GM18858 (cell line): ENCODE results near the gene NLN.
A peak's percentile ranks its signal among the peaks of the same experiment; 100 is the strongest.
"Not testable (repeated sequence)": the region's sequence is repeated elsewhere in the genome, so short reads cannot be mapped to it uniquely, and the experiment has no call there.

Source experiments
- ATAC-seq: cut with Tn5 transposase; IDR thresholded peaks from one replicate; pipeline ENCODE4 v1.9.1; 2021; ENCODE audit not compliant: unreplicated experiment

The NLN gene

DNA sequence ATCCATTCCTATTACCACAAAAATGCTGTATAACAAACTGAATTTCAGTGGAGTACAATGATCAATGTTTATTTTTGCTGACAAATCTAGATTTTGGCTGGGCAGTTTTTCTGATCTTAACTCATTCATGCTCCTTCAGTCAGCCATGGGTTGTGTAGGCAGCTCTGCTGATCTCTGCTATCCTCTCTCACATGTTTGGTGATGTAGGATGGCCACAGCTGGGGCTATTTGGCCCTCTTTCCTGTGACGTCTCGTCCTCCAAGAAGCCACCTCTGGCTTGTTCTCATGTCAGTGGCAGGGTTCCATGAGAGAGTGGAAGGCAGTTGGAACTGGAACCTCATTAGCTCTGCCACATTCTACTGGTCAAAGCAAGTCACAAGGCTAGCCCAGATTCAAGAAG, 8.9 kb downstream of the NLN start:
- ATAC-seq = no peak

- not testable (repeated sequence) for ATAC-seq
Observed at GRCh38 chr5:65732046-65732445, 10.0 kb downstream of the NLN start.

DNA sequence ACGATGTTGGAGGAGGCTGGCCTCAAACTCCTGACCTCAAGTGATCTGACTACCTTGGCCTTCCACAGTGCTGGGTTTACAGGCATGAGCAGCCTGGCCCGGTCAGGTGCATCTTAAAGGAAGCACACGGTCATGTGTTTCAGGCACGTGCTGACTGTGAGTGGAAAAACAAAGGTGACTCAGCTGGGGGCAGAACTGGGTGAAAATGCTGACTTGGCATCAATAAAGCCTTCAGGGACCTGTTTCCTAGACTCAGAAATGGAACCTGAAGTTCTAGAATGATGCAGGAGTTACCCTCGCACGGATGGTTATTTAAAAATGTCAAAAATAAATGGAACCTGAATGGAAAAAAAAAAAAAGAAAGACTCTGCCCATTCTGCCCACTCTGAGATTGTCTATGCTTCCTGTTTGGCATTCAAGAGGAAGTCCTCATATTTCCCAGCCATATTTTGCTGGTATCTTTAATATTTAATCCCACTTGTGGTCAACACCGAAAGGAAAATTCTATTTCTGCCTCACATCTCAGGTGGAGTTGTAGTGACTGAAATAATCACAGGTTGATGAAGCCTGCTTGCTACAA, 12.3 kb downstream of the NLN start:
- not testable (repeated sequence) for ATAC-seq

- ATAC-seq = no peak
Observed at GRCh38 chr5:65734921-65735320, 12.9 kb downstream of the NLN start.

DNA sequence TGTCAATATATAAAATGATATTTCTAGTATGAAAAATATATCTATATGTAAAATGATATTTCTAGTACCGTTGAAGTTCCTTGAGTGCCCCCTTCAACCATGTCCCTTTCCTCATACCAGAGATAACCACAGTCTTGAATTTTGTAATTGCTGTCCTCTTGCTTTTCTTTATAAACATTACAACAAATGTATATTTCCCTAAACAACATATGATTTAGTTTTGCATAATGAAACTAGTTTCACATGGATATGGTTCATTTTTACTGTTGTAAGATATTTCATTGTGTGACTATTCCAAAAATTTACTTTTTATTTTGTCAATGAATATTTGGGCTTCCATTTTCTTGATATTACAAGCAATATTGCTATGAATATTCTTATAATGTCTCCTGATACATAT, 14.0 kb downstream of the NLN start:
- ATAC-seq = no peak

- ATAC-seq = no peak
Observed at GRCh38 chr5:65737842-65738241, 15.8 kb downstream of the NLN start.

DNA sequence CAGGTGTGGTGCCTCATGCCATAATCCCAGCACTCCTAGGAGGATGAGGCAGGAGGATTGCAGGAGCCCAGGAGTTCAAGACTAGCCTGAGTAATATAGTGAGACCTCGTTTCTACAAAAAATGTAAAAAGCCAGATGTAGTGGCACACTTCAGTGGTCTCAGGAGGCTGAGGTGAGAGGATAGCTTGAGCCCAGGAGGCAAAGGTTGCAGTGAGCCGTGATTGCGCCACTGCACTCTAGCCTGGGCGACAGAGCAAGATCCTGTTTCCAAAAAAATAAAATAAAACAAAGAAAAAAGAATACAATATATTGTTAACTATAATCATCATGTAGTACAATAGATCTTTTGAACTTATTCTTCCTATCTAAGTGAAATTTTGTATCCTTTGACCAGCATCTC, 16.3 kb downstream of the NLN start:
- ATAC-seq = no peak

- ATAC-seq = no peak
Observed at GRCh38 chr5:65739162-65739561, 17.2 kb downstream of the NLN start.

- peak; percentile 74 for ATAC-seq
Observed at GRCh38 chr5:65742565-65743231, 20.7 kb downstream of the NLN start.

- ATAC-seq = no peak
Observed at GRCh38 chr5:65749221-65749844, 27.3 kb downstream of the NLN start.

DNA sequence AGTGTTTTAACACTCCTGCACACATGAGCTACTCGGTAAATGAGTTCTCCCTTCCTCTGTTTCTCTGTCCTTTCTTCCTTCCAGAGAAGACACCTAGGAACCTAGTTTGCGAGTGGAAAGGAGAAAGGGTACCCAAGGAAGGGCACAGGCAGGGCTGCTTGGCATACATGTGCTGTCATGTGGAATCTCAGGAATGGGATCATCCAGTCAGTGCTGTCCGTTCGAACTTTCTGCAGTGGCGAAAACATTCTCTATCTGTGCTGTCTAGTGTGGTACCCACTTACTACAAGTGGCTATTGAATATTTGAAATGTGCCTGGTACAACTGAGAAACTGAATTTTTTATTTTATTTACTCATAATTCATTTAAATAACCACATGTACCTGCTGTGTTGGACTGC, 28.0 kb downstream of the NLN start:
- ATAC-seq = no peak

GRCh38 chr5:65750938-65751337, 28.9 kb downstream of the NLN start:
- no peak for ATAC-seq

DNA sequence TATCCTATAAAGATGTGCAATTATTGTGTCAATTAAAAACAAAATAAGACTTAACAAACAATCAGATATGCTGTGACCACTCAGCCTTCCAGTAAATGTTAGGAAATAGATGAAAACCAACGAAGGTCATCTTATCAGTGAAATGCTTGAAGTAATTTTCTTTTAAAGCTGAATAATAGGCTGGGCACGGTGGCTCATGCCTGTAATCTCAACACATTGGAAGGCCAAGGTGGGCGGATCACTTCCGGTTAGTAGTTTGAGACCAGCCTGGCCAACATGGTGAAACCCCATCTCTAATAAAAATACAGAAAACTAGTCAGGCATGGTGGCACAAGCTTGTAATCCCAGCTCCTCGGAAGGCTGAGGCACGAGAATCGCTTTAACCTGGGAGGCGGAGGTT, 31.2 kb downstream of the NLN start:
- no peak for ATAC-seq

DNA sequence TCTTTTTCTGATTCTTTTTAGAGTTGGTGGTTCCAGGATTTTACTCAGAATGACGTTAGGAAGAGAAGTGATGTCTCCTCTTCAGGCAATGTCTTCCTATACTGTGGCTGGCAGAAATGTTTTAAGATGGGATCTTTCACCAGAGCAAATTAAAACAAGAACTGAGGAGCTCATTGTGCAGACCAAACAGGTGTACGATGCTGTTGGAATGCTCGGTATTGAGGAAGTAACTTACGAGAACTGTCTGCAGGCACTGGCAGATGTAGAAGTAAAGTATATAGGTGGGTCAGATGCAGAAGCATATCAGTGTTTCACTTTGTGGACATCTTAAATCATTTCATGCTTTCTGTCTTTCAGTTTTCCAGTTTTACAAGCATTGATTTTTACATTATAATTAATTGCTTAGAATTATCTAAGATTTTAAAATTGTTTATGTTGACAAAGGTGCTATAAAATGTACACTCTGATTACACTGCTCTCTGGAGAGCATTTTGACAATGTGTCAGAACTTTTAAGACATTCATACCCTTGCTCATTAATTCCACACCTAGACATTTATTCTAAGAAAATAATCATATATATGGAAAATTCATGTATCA, 36.6 kb downstream of the NLN start:
- no peak for ATAC-seq

DNA sequence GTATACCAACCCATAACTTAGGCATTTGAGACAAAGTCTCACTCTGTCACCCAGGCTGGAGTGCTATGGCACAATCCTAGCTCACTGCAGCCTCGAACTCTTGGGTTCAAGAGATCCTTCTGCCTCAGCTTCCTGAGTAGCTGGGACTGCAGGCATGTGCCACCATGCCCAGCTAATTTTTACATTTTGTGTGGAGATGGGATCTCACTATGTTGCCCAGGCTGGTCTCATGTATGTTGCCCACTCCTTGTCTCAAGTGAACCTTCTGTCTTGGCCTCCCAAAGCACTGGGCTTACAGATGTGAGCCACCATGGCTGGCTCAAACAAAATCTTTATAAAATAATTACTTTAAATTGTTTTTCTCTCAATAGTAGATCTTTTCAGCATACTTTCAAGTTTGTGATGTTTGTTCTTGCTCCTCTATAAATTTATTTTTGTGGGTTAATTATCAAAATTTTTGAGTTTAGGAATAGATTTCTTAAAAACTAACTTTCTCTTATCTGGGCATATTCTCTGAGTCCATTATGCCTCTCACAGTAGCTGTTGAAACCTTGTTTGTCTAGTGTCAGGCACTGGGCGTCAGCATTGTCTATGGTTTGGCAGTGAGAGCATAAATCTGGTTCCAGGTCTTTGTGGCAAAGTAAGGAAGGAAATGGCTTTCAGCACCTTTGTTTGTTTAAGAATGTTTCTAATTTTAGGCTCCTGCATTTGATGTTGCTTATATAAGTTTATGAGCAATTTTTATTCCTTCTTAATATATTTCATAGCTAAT, 38.7 kb downstream of the NLN start:
- no peak for ATAC-seq

- ATAC-seq = no peak
Observed at GRCh38 chr5:65762234-65762633, 40.2 kb downstream of the NLN start.

DNA sequence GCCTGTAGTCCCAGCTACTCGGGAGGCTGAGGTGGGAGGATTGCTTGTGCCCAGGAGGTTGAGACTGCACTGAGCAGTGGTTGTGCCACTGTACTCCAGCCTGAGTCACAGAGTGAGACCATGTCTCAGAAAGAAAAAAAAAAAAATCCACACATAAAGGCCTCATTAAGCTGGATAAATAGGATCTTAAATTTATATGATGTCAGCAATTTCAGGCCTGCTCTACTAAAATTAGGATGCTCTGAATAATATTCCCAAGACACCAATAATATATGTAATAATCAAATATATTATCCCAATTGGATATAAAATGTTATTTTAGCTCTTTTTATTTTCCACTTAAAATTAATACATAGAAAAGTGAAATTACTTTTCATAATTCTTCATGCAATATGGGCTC, 43.6 kb downstream of the NLN start:
- ATAC-seq = no peak

DNA sequence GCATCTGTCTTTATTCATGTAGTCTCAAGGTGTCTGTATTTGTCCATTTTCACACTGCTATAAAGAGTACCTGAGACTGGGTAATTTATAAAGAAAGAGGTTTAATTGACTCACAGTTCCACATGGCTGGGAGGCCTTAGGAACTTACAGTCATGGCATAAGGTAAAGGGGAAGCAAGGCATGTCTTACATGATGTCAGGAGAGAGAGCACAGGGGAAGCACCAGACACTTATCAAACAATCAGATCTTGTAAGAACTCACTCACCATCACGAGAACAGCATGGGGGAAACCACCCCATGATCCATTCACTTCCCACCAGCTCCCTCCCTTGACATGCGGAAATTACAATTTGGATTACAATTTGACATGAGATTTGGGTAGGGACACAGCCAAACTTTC, 44.2 kb downstream of the NLN start:
- ATAC-seq = no peak

- ATAC-seq = no peak
Observed at GRCh38 chr5:65766781-65767180, 44.8 kb downstream of the NLN start.

GRCh38 chr5:65767565-65767964, 45.6 kb downstream of the NLN start:
- no peak for ATAC-seq

- ATAC-seq = no peak
Observed at GRCh38 chr5:65768723-65769346, 46.8 kb downstream of the NLN start.
